GF-D8 (cell line): ENCODE measurements around the gene AIFM3.
"Not testable (repeated sequence)": the region's sequence is repeated elsewhere in the genome, so short reads cannot be mapped to it uniquely, and the experiment has no call there.

ENCODE experiments used
- DNase-seq: peaks from one replicate; lab custom pipeline; 2025; lab: John Stamatoyannopoulos, UW

Gene AIFM3

GRCh38 chr22:20957683-20958431 lies 9.2 kb upstream of the AIFM3 start:
- DNase-seq = peak; percentile 4

GRCh38 chr22:20959578-20960461 lies 7.2 kb upstream of the AIFM3 start:
- DNase-seq = no peak

GRCh38 chr22:20960609-20961008 lies 6.4 kb upstream of the AIFM3 start:
- DNase-seq = no peak

- no peak for DNase-seq
Observed at GRCh38 chr22:20962491-20962945, 4.5 kb upstream of the AIFM3 start.

- DNase-seq = no peak
Observed at GRCh38 chr22:20963201-20964052, 3.6 kb upstream of the AIFM3 start.

- no peak for DNase-seq
Observed at GRCh38 chr22:20964090-20964798, 2.8 kb upstream of the AIFM3 start.

GRCh38 chr22:20964799-20965103 lies 2.3 kb upstream of the AIFM3 start:
- no peak for DNase-seq

GRCh38 chr22:20965104-20965887 lies 1.8 kb upstream of the AIFM3 start:
- no peak for DNase-seq

GRCh38 chr22:20965888-20966855 lies 883 bp upstream of the AIFM3 start:
- DNase-seq = no peak

GRCh38 chr22:20967697-20968211 lies 699 bp downstream of the AIFM3 start:
- no peak for DNase-seq

GRCh38 chr22:20968281-20968977 lies 1.4 kb downstream of the AIFM3 start:
- DNase-seq = no peak

- no peak for DNase-seq
Observed at GRCh38 chr22:20970939-20971657, 4.0 kb downstream of the AIFM3 start.

GRCh38 chr22:20972014-20972694 lies 5.1 kb downstream of the AIFM3 start:
- DNase-seq = not testable (repeated sequence)

- DNase-seq = no peak
Observed at GRCh38 chr22:20972933-20973577, 6.0 kb downstream of the AIFM3 start.

GRCh38 chr22:20973634-20974286 lies 6.7 kb downstream of the AIFM3 start:
- DNase-seq = no peak

GRCh38 chr22:20974336-20974955 lies 7.4 kb downstream of the AIFM3 start:
- no peak for DNase-seq
